ENCODE results near the gene DAPK3.

The DAPK3 gene

DNA sequence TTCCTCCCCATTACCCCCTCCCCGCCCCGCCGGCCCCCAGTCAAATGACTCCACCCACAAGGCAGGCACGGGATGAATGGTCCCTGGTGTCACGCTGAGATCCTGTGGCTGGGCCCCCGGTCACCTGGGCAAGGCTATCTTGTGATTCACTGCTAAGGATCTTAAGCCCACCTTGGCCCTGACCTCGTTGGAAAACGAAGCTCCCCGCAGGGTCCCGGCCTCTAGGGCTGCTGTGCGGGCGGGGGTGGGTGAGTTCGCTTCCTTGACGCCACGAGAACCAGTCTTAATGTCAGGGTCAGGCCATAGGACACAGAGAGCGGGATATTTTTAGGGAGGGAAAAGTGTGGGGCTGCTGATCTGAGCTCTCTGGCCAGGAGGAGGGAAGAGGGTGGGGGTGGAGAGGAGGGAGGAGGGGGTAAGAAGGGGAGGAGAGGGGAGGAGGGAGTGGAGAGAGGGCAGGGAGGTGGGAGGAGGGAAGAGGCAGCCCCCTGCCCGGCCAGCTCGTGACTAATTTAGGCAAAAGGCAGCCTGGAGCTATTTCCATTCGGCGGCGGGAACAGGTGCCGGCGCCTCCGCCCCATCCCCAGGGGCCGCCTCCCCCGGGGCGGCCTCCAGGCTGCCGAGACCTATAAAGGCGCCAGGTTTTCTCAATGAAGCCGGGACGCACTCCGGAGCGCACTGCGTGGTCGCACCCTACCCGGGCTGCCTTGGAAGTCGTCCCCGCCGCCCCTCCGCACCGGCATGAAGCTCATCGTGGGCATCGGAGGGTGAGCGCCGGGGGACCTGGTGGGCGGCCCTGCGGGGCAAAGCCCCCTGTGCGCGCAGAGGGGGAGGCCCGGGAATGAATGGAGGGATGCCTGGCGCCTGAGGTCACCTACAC lies 37.7 kb downstream of the DAPK3 start, which contains the start of gene NMRK2:
TSS of gene NMRK2 (plus strand) at position 139 of the 880 bp plus-strand sequence. CDS start at position 742, 603 bp downstream.
- no peak within 1 kb of the TSS for H3K4me3 ChIP-seq (replicated peaks in 1 of 2; ENCODE audit: low read depth in 2 of 2, low read length in 2 of 2)
- no peak for DNase-seq (ENCODE audit: low read depth in 2 of 2)
- TF ChIP-seq, protein P1, sequence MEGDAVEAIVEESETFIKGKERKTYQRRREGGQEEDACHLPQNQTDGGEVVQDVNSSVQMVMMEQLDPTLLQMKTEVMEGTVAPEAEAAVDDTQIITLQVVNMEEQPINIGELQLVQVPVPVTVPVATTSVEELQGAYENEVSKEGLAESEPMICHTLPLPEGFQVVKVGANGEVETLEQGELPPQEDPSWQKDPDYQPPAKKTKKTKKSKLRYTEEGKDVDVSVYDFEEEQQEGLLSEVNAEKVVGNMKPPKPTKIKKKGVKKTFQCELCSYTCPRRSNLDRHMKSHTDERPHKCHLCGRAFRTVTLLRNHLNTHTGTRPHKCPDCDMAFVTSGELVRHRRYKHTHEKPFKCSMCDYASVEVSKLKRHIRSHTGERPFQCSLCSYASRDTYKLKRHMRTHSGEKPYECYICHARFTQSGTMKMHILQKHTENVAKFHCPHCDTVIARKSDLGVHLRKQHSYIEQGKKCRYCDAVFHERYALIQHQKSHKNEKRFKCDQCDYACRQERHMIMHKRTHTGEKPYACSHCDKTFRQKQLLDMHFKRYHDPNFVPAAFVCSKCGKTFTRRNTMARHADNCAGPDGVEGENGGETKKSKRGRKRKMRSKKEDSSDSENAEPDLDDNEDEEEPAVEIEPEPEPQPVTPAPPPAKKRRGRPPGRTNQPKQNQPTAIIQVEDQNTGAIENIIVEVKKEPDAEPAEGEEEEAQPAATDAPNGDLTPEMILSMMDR (IDR thresholded peaks at IDR 0.05; ENCODE audit: low read depth, low read length), result no peak

DNA sequence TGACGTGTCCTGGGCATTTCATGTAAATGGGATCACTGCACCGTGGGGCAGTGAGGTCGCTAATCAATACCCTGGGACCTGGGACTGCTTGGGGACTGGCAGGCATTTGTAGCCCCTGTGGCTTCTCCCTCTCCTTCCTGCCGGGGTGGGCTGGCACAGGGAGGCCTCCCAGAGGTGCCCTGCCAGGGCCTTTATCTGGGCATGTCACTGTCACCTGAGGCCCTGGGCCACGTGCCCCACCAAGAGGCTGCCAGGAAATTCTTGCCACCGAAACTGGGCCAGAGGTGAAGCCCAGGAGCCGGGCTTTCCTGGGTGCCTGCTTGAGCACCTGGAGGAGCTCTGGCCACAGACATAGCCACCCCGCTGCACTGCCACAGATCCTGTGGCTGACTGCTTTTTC lies 39.9 kb downstream of the DAPK3 start:
- TF ChIP-seq, protein P1 (IDR thresholded peaks at IDR 0.05; ENCODE audit: low read depth, low read length), result no peak
- no peak for DNase-seq (ENCODE audit: low read depth in 2 of 2)
- H3K4me3 ChIP-seq (replicated peaks in 1 of 2; ENCODE audit: low read depth in 2 of 2, low read length in 2 of 2), result no peak overlapping the region

- no peak overlapping the region for H3K4me3 ChIP-seq (replicated peaks in 1 of 2; ENCODE audit: low read depth in 2 of 2, low read length in 2 of 2)
- TF ChIP-seq, protein P1 (IDR thresholded peaks at IDR 0.05; ENCODE audit: low read depth, low read length), result no peak
- DNase-seq (ENCODE audit: low read depth in 2 of 2), result no peak
Measured at GRCh38 chr19:3923912-3924311, 47.0 kb downstream of the DAPK3 start.

GRCh38 chr19:3923096-3923758 lies 47.7 kb downstream of the DAPK3 start:
- no peak for DNase-seq (ENCODE audit: low read depth in 2 of 2)
- no peak overlapping the region for H3K4me3 ChIP-seq (replicated peaks in 1 of 2; ENCODE audit: low read depth in 2 of 2, low read length in 2 of 2)
- TF ChIP-seq, protein P1 (IDR thresholded peaks at IDR 0.05; ENCODE audit: low read depth, low read length), result no peak

GRCh38 chr19:3919793-3920192 lies 51.1 kb downstream of the DAPK3 start:
- TF ChIP-seq, protein P1 (IDR thresholded peaks at IDR 0.05; ENCODE audit: low read depth, low read length), result no peak
- H3K4me3 ChIP-seq (replicated peaks in 1 of 2; ENCODE audit: low read depth in 2 of 2, low read length in 2 of 2), result no peak overlapping the region
- no peak for DNase-seq (ENCODE audit: low read depth in 2 of 2)

DNA sequence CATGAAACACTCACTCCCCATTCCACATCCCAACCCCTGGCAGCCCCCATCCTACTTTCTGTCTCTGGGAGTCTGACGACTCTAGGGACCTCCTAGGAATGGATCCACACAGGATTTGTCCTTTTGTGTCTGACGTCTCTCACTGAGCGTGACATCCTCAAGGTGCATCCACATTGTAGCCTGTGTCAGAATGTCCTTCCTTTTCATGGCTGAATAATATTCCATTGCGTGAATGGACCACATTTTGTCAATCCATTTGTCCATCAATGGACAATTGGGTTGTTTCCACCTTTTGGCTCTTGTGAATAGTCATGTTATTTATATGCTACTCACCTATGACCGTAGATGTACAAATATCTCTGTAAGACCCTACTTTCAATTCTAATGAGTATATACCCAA lies 54.9 kb downstream of the DAPK3 start:
- DNase-seq (ENCODE audit: low read depth in 2 of 2), result no peak
- no peak overlapping the region for H3K4me3 ChIP-seq (replicated peaks in 1 of 2; ENCODE audit: low read depth in 2 of 2, low read length in 2 of 2)
- TF ChIP-seq, protein P1 (IDR thresholded peaks at IDR 0.05; ENCODE audit: low read depth, low read length), result no peak
